UCSD-AML1 (cell line): Measurements from ENCODE around the gene ANKRD44.

ENCODE experiments used
- DNase-seq: peaks from one replicate; lab custom pipeline; 2025; ENCODE audit not compliant: unreplicated experiment; lab: John Stamatoyannopoulos, UW

The ANKRD44 gene

GRCh38 chr2:196965651-196966050 is 344.9 kb downstream of the ANKRD44 start:
- DNase-seq, result no peak

- no peak for DNase-seq
Observed at GRCh38 chr2:196963961-196964360, 346.6 kb downstream of the ANKRD44 start.

GRCh38 chr2:196963043-196963442 is 347.5 kb downstream of the ANKRD44 start:
- DNase-seq, result no peak

GRCh38 chr2:196962325-196962724 is 348.3 kb downstream of the ANKRD44 start:
- DNase-seq, result no peak

- no peak for DNase-seq
Observed at GRCh38 chr2:196961889-196962288, 348.7 kb downstream of the ANKRD44 start.

GRCh38 chr2:196959734-196960338 is 350.7 kb downstream of the ANKRD44 start:
- DNase-seq, result no peak

- no peak for DNase-seq
Observed at GRCh38 chr2:196959281-196959680, 351.3 kb downstream of the ANKRD44 start.

- DNase-seq, result no peak
Observed at GRCh38 chr2:196957881-196958525, 352.6 kb downstream of the ANKRD44 start.

GRCh38 chr2:196957442-196957841 is 353.1 kb downstream of the ANKRD44 start:
- DNase-seq, result no peak

GRCh38 chr2:196956069-196956468 is 354.5 kb downstream of the ANKRD44 start:
- no peak for DNase-seq

- DNase-seq, result no peak
Observed at GRCh38 chr2:196955036-196955435, 355.5 kb downstream of the ANKRD44 start.

- no peak for DNase-seq
Observed at GRCh38 chr2:196954001-196954400, 356.6 kb downstream of the ANKRD44 start.

- no peak for DNase-seq
Observed at GRCh38 chr2:196952936-196953335, 357.6 kb downstream of the ANKRD44 start.

GRCh38 chr2:196951973-196952372 is 358.6 kb downstream of the ANKRD44 start:
- DNase-seq, result no peak

- DNase-seq, result no peak
Observed at GRCh38 chr2:196949116-196949515, 361.5 kb downstream of the ANKRD44 start.

GRCh38 chr2:196944570-196944969 is 366.0 kb downstream of the ANKRD44 start:
- no peak for DNase-seq

- DNase-seq, result no peak
Observed at GRCh38 chr2:196941398-196942078, 369.0 kb downstream of the ANKRD44 start.

- no peak for DNase-seq
Observed at GRCh38 chr2:196939371-196939770, 371.2 kb downstream of the ANKRD44 start.
